ENCODE data around the gene CCHCR1. TPM values are rescaled to one million over a fixed set of nuclear protein-coding genes. Genes with fewer than 3 reads are reported as not detected.

CCHCR1 gene
- 10 to 100 TPM in 3 of 4 donors, 1 to 10 TPM in 1; 8.7 to 20.2 (median 12.7) TPM for total RNA-seq
- 10 to 100 TPM; 11.4 to 39.3 (median 14.8) TPM for polyA plus RNA-seq

- TF ChIP-seq POLR2AphosphoS5 (IDR thresholded peaks at IDR 0.05) = no peak
- TF ChIP-seq CTCF (IDR thresholded peaks at IDR 0.05) = no peak
- intact Hi-C loops (cut with DNase I) = no loop called here
- peak within 1 kb of the TSS; percentile 53 to 76 (median 70) for H3K4me3 ChIP-seq
- peak; percentile 60 for DNase-seq
- no peaks in the 10 kb centered on the region for H3K27me3 ChIP-seq
- 6 to 10% methylated on average over 14 of the region's 14 CpGs for WGBS, 2 donors
- H3K4me1 ChIP-seq = peaks cover 0 to 24% (median 19%) of the 10 kb centered on the region in 4 donors
- H3K36me3 ChIP-seq = peaks cover 0 to 17% (median 0%) of the 10 kb centered on the region in 4 donors
- no peaks in the 10 kb centered on the region for H3K9me3 ChIP-seq
- peak within 1 kb of the TSS; percentile 82 to 90 (median 84) for H3K27ac ChIP-seq
Observed at GRCh38 chr6:31157513-31158139, at the start of gene CCHCR1. Gene CCHCR1 (minus strand): TSS chr6:31157802. CDS start chr6:31157600, 202 bp downstream.

GRCh38 chr6:31205638-31206037 is 48.0 kb upstream of the CCHCR1 start:
- Histone ChIP-seq H3K9me3 (peaks cover 0 to 2% (median 0%) of the 10 kb centered on the region in 4 donors), H3K4me3 (no peak overlapping the region), H3K27ac (peak overlapping the region in 2 of 4 donors; percentile 5 to 32), H3K27me3 (no peaks in the 10 kb centered on the region), H3K36me3 (no peaks in the 10 kb centered on the region), H3K4me1 (peaks cover 0 to 34% (median 15%) of the 10 kb centered on the region in 4 donors)
- TF ChIP-seq CTCF (IDR thresholded peaks at IDR 0.05) (no peak), EP300 (IDR thresholded peaks at IDR 0.05) (no peak), POLR2AphosphoS5 (IDR thresholded peaks at IDR 0.05) (no peak), POLR2A (IDR thresholded peaks at IDR 0.05) (no peak)
- intact Hi-C loops (cut with DNase I) = no loop called here
- DNase-seq = no peak
- WGBS, 2 donors = 92 to 93% methylated on average over 2 of the region's 2 CpGs

GRCh38 chr6:31204751-31205145 is 47.1 kb upstream of the CCHCR1 start:
- no peak overlapping the region for H3K4me3 ChIP-seq
- no peak for DNase-seq
- no peaks in the 10 kb centered on the region for H3K27me3 ChIP-seq
- intact Hi-C loops (cut with DNase I) = no loop called here
- 87 to 89% methylated on average over 4 of the region's 4 CpGs for WGBS, 2 donors
- H3K27ac ChIP-seq = peak overlapping the region in 2 of 4 donors; percentile 83 to 85
- H3K36me3 ChIP-seq = no peaks in the 10 kb centered on the region
- H3K9me3 ChIP-seq = peaks cover 0 to 2% (median 0%) of the 10 kb centered on the region in 4 donors
- H3K4me1 ChIP-seq = peaks cover 0 to 34% (median 15%) of the 10 kb centered on the region in 4 donors
- TF ChIP-seq EP300 (IDR thresholded peaks at IDR 0.05) = no peak
- TF ChIP-seq POLR2AphosphoS5 (IDR thresholded peaks at IDR 0.05) = no peak
- TF ChIP-seq CTCF (IDR thresholded peaks at IDR 0.05) = no peak
- no peak for TF ChIP-seq POLR2A (IDR thresholded peaks at IDR 0.05)

- 5 to 14% methylated on average over 5 of the region's 5 CpGs for WGBS, 2 donors
Observed at GRCh38 chr6:31203345-31203979, 45.9 kb upstream of the CCHCR1 start.

More at GRCh38 chr6:31203345-31203979, 45.9 kb upstream of the CCHCR1 start:
- Histone ChIP-seq H3K4me3 (peak overlapping the region; percentile 27 to 54 (median 50)), H3K9me3 (peaks cover 0 to 2% (median 0%) of the 10 kb centered on the region in 4 donors), H3K4me1 (peaks cover 0 to 34% (median 16%) of the 10 kb centered on the region in 4 donors), H3K27me3 (no peaks in the 10 kb centered on the region), H3K36me3 (no peaks in the 10 kb centered on the region), H3K27ac (peak overlapping the region; percentile 76 to 85 (median 80))
- TF ChIP-seq EP300 (IDR thresholded peaks at IDR 0.05) = no peak
- peak in 1 of 4 donors; percentile 17 for TF ChIP-seq POLR2AphosphoS5 (IDR thresholded peaks at IDR 0.05)
- no peak for DNase-seq
- intact Hi-C loops (cut with DNase I) = no loop called here
